Measurements from ENCODE around the gene SKAP2.

The SKAP2 gene

DNA sequence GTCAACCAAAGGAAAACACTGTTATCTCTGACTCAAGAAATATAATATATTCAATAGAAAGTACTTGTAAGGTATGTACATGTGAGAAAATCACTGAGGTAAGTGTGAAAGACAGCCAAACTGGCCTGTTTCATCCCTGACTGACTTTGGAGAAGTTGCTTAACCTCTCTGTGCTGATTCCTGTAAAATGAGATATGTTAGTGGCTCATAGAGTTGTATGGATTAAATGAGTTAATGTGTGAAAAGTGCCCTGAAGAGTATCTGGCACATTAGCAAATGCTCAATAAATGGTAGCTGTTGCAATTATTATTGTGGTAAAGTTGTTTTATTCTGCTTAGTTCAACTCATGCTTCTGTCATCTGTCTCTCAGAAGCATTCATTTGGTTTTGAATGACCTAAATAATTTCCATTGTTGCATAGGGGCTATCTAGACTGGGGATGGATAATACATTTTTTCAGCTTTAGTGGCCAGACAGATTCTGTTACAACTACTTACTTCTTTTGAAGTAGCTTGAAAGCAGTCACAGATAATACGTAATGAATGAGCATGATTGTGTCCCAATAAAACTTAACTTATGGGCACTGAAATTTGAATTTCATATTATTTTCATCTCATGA lies 84.3 kb downstream of the SKAP2 start:
- no peak for DNase-seq (ENCODE audit: low read depth in 2 of 3, low spot score in 1 of 3)

DNA sequence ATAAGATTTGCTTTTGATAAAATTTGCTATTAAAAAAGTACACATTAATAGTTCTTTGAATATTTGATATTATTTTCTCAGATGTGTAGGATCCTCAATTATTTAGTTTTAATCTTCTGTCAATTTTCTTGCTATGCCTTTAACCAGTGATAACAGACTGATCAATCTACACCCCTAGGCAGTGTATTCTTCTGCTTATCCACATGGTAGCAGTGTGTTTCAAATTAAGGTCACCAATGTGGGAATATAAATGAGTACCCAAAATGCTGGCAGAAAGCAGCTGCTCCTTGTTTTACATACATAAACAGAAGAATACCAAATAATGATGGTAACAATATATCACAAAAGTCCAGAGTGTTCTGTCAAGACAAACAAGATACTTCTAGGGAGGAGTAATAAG lies 87.0 kb downstream of the SKAP2 start:
- no peak for DNase-seq (ENCODE audit: low read depth in 2 of 3, low spot score in 1 of 3)

DNA sequence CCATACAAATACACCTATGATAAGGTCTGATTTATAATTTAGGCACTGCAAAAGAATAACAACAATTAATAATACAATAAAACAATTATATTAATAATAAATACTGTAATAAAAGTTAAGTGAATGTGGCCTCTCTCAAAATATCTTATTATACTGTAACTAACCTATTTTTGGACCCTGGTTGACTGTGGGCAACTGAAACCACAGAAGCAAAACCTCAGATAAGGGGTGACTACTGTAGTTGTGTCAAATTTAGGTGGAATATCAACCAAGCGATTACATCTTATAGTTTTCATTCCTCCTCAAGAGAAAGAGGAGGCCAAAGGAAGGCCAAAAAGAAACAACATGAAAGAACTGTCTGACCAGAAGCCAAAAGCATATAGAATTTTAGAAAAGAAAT lies 103.9 kb downstream of the SKAP2 start:
- DNase-seq (ENCODE audit: low read depth in 2 of 3, low spot score in 1 of 3): no peak

DNA sequence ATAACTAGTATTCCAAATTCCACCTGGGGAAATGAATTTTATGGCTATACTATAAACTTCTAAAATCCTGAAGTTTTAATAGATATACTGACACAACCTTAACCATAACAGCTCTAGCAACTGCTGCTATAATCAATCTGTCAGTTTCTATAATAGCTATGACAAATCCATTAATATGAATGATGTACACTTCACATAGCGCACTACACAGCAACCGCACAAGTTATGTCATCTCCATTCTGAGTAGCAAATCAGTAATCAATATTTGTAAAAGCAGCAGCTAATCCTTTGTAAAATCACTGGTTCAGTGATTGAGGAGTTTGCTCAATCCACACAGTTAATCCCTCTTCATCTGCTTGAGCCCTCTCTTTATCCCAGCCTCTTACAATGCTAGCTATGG lies 105.3 kb downstream of the SKAP2 start:
- DNase-seq (ENCODE audit: low read depth in 2 of 3, low spot score in 1 of 3): no peak

DNA sequence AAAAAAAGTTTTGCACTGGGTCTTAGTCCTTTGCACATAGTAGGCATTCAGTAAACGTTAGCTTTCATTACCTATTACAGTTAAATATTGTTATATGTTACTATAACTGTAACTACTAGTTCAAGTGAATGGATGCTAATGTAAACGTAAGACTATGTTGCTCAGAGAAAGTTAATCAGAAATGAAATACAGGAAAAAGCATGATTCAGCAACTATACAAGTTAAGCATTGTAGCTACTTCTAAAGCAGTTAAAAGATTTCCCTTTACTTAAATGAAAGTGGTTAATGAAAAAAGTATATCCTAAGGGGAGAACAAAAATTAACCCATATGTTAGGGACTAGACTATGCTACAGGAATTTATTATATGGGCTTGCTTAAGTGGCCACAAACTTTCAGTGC lies 121.2 kb downstream of the SKAP2 start:
- DNase-seq (ENCODE audit: low read depth in 2 of 3, low spot score in 1 of 3): no peak

DNA sequence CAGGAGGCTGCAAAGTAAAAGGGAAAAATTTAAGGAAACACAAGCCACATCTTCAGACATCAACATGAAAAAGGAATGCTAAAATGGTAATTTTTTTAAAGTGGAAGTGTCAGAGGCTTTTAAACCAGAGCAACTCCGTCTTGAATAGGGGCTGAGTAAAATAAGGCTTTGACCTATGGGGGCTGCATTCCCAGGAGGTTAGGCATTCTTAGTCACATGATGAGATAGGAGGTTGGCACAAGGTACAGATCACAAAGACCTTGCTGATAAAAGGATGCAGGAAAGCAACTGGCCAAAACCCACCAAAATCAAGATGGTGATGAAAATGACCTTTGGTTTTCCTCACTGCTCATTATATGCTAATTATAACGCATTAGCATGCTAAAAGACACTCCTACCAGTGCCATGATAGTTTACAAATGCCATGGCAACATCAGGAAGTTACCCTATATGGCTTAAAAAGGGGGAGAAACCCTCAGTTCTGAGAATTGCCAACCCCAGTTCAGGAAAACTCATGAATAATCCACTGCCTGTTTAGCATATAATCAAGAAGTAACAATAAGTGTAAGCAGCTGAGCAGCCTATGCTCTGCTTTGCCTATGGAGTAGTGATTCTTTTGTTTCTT lies 128.3 kb downstream of the SKAP2 start:
- no peak for DNase-seq (ENCODE audit: low read depth in 2 of 3, low spot score in 1 of 3)

DNA sequence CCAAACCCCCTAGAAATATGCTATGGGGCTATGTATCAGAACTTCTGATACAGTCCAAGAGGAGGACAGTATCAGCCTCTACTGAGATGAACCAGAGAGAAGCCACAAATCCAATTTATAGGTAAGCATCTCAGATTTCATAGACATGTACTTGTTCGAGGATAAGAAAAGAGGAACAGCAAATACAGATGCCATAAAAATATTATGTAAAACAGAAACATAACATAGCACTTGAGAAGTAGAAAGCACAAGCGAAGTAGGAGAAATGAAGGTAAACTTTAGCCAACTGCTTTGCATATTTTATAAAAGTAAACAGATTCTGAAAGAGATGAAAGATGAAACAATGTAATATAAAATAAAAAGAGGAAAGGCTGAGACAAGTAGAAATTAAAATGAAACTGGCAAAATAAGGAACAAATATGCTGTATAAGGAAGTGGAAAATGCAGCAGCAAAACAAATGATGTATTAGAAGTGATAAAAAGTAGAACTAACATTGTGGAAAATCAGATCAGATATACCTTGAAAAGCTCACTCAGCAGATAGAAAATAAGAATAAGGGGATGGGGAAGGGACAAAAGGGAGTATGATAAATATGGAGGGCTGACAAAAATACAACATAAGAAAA lies 135.1 kb downstream of the SKAP2 start:
- DNase-seq (ENCODE audit: low read depth in 2 of 3, low spot score in 1 of 3): no peak

DNA sequence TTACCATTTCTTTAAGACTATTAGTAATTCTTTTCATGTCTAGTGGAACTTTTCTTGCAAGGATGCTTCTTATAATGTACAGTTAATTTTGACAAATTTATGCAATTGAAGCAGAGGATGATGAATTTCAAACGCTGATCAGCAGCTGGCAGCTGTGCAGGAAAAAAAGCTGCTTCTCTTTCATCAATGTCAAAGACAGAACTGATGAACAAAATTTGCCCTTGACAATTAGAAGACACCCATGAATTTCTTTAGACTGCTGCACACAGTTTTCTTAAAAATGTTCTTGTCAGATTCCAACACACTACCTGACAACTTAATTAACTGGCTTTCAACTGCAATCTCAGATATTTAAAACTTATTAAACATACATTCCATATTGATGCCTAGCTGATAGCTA lies 138.3 kb downstream of the SKAP2 start:
- DNase-seq (ENCODE audit: low read depth in 2 of 3, low spot score in 1 of 3): no peak

DNA sequence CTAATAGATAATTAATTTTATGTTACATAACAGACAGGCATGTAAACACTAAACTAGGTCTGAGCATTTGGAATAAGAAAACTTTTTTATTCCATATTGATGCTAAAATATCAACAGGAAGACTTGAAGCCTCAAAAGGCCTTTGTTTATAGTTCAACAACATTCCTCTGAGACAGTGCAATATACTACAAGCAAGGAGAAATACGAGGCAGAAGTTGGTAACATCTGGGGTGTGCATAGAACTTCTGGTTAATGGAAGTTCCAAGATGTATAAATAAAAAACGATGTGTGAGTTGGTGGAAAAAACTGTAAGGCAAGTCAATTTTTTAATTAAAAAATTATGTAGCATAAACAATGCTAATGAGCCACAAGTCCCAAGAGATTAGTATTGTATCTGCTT lies 139.6 kb downstream of the SKAP2 start:
- DNase-seq (ENCODE audit: low read depth in 2 of 3, low spot score in 1 of 3): no peak

DNA sequence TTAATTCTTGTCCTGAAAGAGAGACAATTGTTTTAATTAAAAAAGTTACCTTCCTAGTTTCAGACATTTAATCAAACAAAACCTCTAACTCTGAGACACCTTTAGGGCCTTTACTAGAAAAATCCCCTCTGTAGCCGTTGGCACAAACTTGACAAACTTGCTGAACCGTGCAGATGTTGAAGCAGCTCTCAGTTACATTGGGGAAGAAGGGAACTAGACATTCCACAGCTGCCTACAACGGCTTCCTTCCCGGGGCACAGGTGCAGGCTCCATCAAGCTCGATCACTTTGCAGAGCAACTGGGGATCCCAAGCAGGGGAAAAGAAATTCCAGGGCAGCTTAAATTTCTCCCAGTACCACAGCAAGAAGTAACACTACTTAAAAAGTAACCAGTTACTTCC lies 141.3 kb downstream of the SKAP2 start:
- DNase-seq (ENCODE audit: low read depth in 2 of 3, low spot score in 1 of 3): no peak

DNA sequence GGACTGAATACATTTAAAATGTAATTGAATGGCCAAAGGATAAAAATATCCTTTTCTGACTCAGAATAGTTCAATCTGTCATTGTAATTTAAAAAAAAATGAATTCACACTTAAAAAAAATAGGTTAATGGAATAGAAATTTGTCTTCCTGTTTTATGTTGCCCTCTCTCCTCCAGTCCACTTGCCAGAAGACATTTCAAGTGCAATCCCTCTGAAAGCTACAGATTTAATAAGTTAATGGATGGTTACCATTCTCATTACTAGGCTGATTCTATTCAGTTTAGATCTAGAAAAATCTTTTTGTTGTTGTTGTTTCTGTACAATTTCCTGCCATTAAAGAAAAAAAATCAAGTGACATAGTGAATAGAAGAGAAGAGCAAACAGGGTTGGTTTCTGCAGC lies 142.9 kb downstream of the SKAP2 start:
- no peak for DNase-seq (ENCODE audit: low read depth in 2 of 3, low spot score in 1 of 3)

DNA sequence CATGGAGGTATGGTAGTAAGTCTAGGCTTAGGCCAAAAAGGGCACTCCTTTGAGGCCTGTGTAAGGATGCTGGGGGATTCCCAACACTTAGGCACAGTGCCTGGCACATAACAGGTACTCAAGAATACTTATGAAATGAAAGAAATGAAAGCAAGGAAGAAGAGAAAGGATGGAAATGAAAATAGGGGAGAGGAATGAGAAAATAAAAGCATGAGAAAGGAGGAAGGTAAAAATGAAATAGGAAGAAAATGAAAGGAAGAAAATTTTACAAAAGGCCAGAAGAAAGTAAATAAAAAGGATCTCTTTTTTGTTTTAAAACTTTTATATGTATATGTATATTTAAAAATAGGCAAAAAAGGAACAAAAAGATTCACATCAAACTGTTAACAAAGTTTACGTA lies 146.3 kb downstream of the SKAP2 start:
- no peak for DNase-seq (ENCODE audit: low read depth in 2 of 3, low spot score in 1 of 3)

DNA sequence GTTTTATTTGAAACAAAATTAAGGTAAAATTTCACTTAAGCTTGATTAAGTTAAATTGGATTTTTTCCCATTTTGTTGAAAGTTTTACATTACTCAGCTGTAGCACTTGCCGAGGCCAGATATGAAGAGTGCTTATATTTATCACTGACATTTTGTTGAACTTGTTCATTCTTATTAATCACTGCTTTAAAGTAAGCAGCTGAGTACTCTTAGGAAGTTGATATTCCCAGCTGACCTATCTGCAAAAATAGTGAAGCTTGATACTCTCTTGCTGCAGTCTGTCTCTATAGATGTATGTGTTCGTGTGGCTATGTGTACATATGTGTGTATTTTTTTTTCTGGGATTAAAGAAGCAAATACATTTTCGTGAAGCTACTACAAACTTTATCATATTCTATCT lies 150.0 kb downstream of the SKAP2 start:
- DNase-seq (ENCODE audit: low read depth in 2 of 3, low spot score in 1 of 3): no peak

DNA sequence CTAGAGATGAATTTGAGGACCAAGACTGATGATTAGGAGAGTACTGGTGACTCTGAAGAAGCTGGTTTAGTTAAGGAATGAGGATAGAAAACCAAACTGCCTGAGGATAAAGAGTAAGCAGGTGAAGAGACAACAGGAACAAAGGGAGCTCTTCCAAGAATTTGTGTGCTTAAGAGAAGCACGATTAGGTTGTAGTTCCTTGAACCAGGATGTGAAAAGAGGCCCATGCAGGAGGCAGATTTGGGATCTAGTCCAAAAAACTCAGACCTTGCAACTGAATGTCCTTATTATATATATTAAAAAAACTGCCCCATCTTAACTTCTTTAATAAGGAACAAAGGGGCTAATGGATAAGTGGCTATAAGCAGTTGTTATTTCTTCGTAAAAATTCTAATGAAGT lies 150.4 kb downstream of the SKAP2 start:
- no peak for DNase-seq (ENCODE audit: low read depth in 2 of 3, low spot score in 1 of 3)

DNA sequence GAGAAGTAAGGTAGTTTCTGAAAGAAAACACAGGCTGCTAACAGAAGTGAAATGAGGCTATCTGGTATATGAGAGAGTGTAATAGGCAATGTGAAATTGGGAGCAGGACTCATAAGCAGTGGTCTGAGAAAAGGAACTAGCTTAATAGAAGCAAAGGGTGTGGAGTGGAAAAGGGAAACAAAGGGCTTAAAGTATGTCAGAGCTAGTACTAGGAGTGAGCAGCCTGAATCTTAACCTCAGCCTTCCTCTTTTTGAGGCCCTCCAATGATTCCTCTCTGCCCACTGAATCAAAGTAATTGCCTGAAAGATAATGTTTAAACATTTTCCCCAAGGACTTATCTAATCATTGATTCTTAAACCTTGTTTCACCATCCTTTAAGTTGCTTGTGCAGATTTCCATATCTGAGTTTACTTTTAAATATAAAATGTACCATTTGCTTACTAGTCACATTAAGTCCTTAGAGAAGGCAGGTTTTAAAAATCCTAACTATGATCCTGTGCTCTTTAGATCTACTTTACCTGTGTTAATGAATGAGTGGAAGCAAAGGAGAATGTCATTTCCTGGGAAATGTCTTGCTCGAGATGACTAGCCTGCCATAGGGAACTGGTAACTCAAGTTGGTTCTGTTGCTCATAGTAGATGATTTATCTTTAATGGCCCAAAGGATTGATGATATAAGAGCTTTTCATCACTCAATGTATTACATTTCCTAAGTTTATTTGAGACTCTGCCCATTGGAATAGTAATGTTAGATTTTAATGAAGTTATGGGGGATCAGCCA lies 155.0 kb downstream of the SKAP2 start:
- no peak for DNase-seq (ENCODE audit: low read depth in 2 of 3, low spot score in 1 of 3)

DNA sequence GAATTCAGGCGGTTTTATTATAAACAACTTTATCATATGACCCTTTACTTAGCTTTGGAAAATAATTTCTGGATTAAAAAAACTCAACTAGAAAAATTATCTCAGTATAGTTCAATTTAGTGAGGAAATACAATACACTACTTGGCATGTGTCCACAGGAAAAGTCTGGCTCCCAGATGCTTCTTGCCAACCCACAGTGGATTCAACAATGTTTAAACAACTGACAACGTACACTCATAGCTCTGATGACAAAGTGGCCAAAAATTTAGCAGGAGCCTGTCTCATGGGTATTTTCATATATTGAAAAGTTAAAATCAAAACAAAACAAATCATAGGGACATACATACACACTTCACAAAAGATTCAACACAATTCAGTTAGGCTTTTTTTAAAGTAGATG lies 158.8 kb downstream of the SKAP2 start:
- DNase-seq (ENCODE audit: low read depth in 2 of 3, low spot score in 1 of 3): no peak

DNA sequence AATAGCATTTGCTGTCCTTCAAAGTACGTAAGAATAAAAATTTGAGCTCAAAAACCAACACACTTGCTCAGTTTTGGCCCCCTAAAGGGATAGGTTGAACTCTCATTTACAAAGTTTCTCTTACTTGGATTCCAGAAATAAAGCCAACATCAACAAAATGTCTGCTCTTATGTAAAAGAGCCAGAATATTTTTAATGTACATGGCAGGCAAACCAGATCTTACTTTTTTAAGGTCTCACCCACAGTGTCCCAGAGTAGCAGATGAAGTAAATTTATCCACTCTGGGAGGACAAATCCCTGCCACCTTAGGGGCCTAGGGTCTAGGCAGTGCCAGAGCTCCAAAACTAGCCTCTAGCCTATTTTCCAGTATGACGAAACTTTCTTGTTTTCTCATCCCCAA lies 159.6 kb downstream of the SKAP2 start:
- DNase-seq (ENCODE audit: low read depth in 2 of 3, low spot score in 1 of 3): no peak

DNA sequence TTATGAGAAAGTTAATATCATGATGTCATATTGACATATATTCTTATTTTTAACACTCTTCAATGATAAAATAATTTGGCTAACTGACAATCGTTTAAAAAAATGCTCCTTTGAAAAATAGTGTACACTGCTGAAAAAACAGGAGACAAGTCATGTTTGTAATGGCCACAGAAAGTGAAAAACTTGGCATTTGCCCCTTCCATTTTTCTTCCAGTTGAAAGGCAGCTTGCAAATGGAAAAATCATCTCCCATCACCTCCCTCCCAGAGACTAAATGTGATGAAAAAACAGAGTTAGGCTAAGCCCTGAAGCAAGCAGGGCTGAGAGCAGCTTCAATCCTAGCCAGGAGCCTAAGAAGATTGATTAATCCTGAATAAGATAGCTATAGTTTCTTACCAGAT lies 160.4 kb downstream of the SKAP2 start:
- no peak for DNase-seq (ENCODE audit: low read depth in 2 of 3, low spot score in 1 of 3)

DNA sequence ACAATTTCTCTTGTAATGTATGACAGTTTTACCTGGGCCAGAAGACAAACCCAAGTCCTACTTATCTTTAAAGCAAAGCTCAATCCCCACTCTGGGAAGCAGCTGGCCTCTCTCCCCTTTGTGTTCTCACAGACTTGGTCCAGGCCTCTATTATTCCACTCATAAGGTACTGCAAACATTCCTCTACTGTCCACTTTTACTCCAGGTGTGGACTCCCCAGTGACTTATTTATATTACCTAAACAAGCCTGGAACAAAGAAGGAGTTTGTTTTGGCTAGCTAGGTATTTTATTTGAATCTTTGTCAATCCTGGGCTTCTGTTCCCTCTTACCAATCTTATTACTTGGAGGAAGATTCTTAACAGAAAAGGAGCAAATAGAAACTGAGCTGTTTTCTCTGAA lies 163.5 kb downstream of the SKAP2 start:
- DNase-seq (ENCODE audit: low read depth in 2 of 3, low spot score in 1 of 3): no peak

DNA sequence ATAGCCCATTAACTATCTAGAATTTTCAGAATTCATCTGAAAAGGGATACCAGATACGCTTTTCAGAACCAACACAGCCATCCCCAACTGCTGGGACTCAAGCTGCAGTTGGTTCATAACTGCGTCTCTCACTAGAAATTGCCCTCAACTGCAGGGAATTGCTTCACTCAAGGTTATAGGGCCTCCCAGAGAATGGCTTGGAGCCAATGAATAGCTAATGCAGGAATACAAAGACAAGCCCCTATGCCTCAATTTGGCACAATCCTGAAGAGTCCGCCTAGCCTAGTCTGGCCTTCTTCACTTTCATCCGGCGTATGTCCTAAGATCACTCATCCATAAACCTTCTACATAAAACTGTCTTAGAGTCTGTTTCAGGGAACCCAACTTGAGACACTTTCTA lies 164.0 kb downstream of the SKAP2 start:
- no peak for DNase-seq (ENCODE audit: low read depth in 2 of 3, low spot score in 1 of 3)

DNA sequence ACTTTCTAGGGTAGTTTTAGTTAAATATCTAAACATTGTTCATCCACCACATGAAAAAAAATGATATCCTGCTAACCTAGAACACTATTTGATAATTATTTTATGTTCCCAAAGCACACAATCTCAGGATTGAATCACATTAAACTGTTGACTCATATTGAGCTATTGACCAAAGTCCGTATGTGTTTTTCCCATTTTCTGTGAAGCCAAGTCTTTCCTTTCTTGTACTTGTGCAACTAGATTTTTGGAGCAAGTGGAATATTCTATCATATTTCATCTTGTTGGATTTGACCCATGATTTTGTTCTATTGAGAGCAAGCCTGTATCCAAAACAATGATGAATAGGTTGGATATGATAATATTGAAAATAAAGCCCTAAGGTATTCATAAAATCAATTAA lies 164.6 kb downstream of the SKAP2 start:
- DNase-seq (ENCODE audit: low read depth in 2 of 3, low spot score in 1 of 3): no peak

DNA sequence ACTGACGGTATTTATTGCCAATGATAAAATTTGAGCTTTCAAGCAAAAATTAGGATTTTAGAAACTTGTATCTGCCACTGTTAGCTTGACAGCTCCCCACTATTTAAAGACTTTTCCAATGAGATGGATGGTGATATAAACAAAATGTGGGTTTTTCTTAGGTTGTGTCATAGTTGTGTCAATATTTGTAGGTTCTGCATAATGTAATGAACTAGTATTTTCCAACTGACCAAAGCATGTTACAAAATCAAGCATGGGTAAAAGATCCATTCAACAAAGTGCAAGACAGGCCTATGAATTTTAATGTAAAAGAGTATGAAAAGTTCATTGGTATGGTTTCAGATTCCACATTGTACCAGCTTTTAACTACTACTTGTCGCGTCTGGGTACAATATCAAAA lies 165.6 kb downstream of the SKAP2 start:
- DNase-seq (ENCODE audit: low read depth in 2 of 3, low spot score in 1 of 3): no peak
